OCI-LY3 (cell line): ENCODE data around the gene PIP5K1B.

Experiments used
- H2AFZ ChIP-seq: fragments of 200-600, 300-600 bp; shearing (Covaris generic); 2 replicates; pipeline ENCODE4 v1.6.0; 2014; ENCODE audit warnings: antibody characterized with exemption, low read depth, low read length
- H3K27ac ChIP-seq: fragments of 200-600, 300-600 bp; sonication (generic); 2 replicates; pipeline ENCODE4 v1.5.1; 2014; ENCODE audit warnings: mild to moderate bottlenecking, low read length, moderate library complexity, mixed read lengths
- H3K27me3 ChIP-seq: fragments of 200-600, 300-600 bp; sonication (generic); 2 replicates; pipeline ENCODE4 v1.6.1; 2014; ENCODE audit warnings: low read depth, low read length, mixed read lengths
- H3K36me3 ChIP-seq: fragments of 200-600, 300-600 bp; sonication (generic); replicated peaks from 2 replicates; pipeline ENCODE3; 2014; ENCODE audit warnings: low read depth, low read length, mixed read lengths
- H3K4me1 ChIP-seq: fragments of 300-600, 200-600 bp; sonication (generic); 2 replicates; pipeline ENCODE4 v1.6.1; 2014; ENCODE audit warnings: low read length, mixed read lengths
- H3K4me2 ChIP-seq: fragments of 200-600, 300-600 bp; sonication (generic); 2 replicates; pipeline ENCODE4 v1.6.1; 2014; ENCODE audit warnings: low read length, mixed read lengths
- H3K4me3 ChIP-seq: fragments of 300-600, 200-600 bp; sonication (generic); 2 replicates; pipeline ENCODE4 v1.5.1; 2014; ENCODE audit warnings: antibody characterized with exemption, mild to moderate bottlenecking, low read length, moderate library complexity
- H3K79me2 ChIP-seq: fragments of 300-600, 200-600 bp; shearing (Covaris generic); 2 replicates; pipeline ENCODE4 v1.6.1; 2014; ENCODE audit warnings: mild to moderate bottlenecking, low read length, mixed read lengths
- H3K9ac ChIP-seq: fragments of 300-600, 200-600 bp; shearing (Covaris generic); 2 replicates; pipeline ENCODE4 v1.6.0; 2014; ENCODE audit warnings: mild to moderate bottlenecking, low read length, moderate library complexity
- H3K9me3 ChIP-seq: fragments of 200-600, 300-600 bp; shearing (Covaris generic); 2 replicates; pipeline ENCODE4 v1.6.1; 2014; ENCODE audit warnings: low read length, mixed read lengths; ENCODE audit not compliant: insufficient read depth
- H4K20me1 ChIP-seq: fragments of 200-600, 300-600 bp; sonication (generic); 2 replicates; pipeline ENCODE4 v1.6.1; 2016; ENCODE audit warnings: low read length, mixed read lengths; ENCODE audit not compliant: insufficient read depth
- CTCF ChIP-seq: fragments of 200-600, 300-600 bp; sonication (generic); IDR thresholded peaks from 2 replicates; pipeline ENCODE4 v1.5.1; 2014; ENCODE audit warnings: antibody characterized with exemption, low read length, low read depth
- EZH2phosphoT487 ChIP-seq: fragments of 200-600 bp; shearing (Covaris generic); IDR thresholded peaks from 2 replicates; pipeline ENCODE4 v1.6.1; 2018; ENCODE audit warnings: antibody characterized with exemption, mixed run types, low read depth

Gene PIP5K1B

GRCh38 chr9:68804911-68805889, 100.2 kb downstream of the PIP5K1B start:
- Histone ChIP-seq H4K20me1 (no peaks in the 10 kb centered on the region), H3K27me3 (peaks cover 18% of the 10 kb centered on the region), H3K9me3 (no peaks in the 10 kb centered on the region), H3K36me3 (no peaks in the 10 kb centered on the region), H2AFZ (no peak overlapping the region), H3K9ac (no peak overlapping the region), H3K79me2 (no peaks in the 10 kb centered on the region), H3K4me3 (no peak overlapping the region), H3K4me2 (no peak overlapping the region), H3K27ac (no peak overlapping the region), H3K4me1 (peaks cover 25% of the 10 kb centered on the region)
- TF ChIP-seq CTCF (no peak), EZH2phosphoT487 (no peak)

GRCh38 chr9:68805890-68806517, 101.0 kb downstream of the PIP5K1B start:
- H4K20me1 ChIP-seq = no peaks in the 10 kb centered on the region
- H3K9ac ChIP-seq = no peak overlapping the region
- no peaks in the 10 kb centered on the region for H3K79me2 ChIP-seq
- peaks cover 25% of the 10 kb centered on the region for H3K4me1 ChIP-seq
- H3K27ac ChIP-seq = no peak overlapping the region
- no peaks in the 10 kb centered on the region for H3K36me3 ChIP-seq
- H3K4me2 ChIP-seq = no peak overlapping the region
- peaks cover 18% of the 10 kb centered on the region for H3K27me3 ChIP-seq
- no peak overlapping the region for H2AFZ ChIP-seq
- no peak for TF ChIP-seq CTCF
- no peak for TF ChIP-seq EZH2phosphoT487
- no peak overlapping the region for H3K4me3 ChIP-seq
- H3K9me3 ChIP-seq = no peaks in the 10 kb centered on the region

GRCh38 chr9:68808338-68808890, 103.4 kb downstream of the PIP5K1B start:
- TF ChIP-seq EZH2phosphoT487 = no peak
- TF ChIP-seq CTCF = no peak
- no peaks in the 10 kb centered on the region for H3K79me2 ChIP-seq

More at GRCh38 chr9:68808338-68808890, 103.4 kb downstream of the PIP5K1B start:
- no peaks in the 10 kb centered on the region for H4K20me1 ChIP-seq
- peaks cover 12% of the 10 kb centered on the region for H3K4me1 ChIP-seq
- no peak overlapping the region for H3K9ac ChIP-seq
- H2AFZ ChIP-seq = no peak overlapping the region
- H3K9me3 ChIP-seq = no peaks in the 10 kb centered on the region
- no peak overlapping the region for H3K4me2 ChIP-seq
- no peaks in the 10 kb centered on the region for H3K36me3 ChIP-seq
- H3K4me3 ChIP-seq = no peak overlapping the region
- H3K27ac ChIP-seq = no peak overlapping the region
- H3K27me3 ChIP-seq = peaks cover 7% of the 10 kb centered on the region
